Glutamatergic neuron (in vitro differentiated cells): Measurements from ENCODE around the gene PRMT3. TPM values are rescaled to one million over a fixed set of nuclear protein-coding genes. Genes with fewer than 3 reads are reported as not detected.

Experiments used
- DNase-seq: peaks from one replicate; pipeline ENCODE4 v3.0.0; 2022
- H3K27ac Mint-ChIP-seq: one replicate; pipeline ENCODE4 v1.8.0; 2020; ENCODE audit warnings: mild to moderate bottlenecking, mixed read lengths, inconsistent platforms; ENCODE audit not compliant: unreplicated experiment
- H3K27me3 Mint-ChIP-seq: one replicate; pipeline ENCODE4 v1.8.0; 2020; ENCODE audit warnings: mild to moderate bottlenecking, moderate library complexity, mixed read lengths, inconsistent platforms; ENCODE audit not compliant: unreplicated experiment
- H3K36me3 Mint-ChIP-seq: one replicate; pipeline ENCODE4 v1.8.0; 2020; ENCODE audit warnings: mild to moderate bottlenecking, mixed read lengths, inconsistent platforms; ENCODE audit not compliant: unreplicated experiment
- H3K4me1 Mint-ChIP-seq: one replicate; pipeline ENCODE4 v1.8.0; 2020; ENCODE audit warnings: mild to moderate bottlenecking, low read depth, mixed read lengths, inconsistent platforms; ENCODE audit not compliant: unreplicated experiment
- H3K4me3 Mint-ChIP-seq: one replicate; pipeline ENCODE4 v1.8.0; 2020; ENCODE audit warnings: mild to moderate bottlenecking, mixed read lengths, inconsistent platforms; ENCODE audit not compliant: unreplicated experiment
- H3K9me3 Mint-ChIP-seq: one replicate; pipeline ENCODE4 v1.8.0; 2020; ENCODE audit warnings: mild to moderate bottlenecking, moderate library complexity, mixed read lengths, inconsistent platforms; ENCODE audit not compliant: unreplicated experiment
- CTCF ChIP-seq: fragments of 200-600 bp; sonication (generic); IDR thresholded peaks from one replicate; pipeline ENCODE4 v1.5.0; 2021; ENCODE audit not compliant: partially characterized antibody, unreplicated experiment
- total RNA-seq: library from RNA; stranded (reverse); fragmentation: NEBNext Ultra II Directional; extraction: Animal tissue kit (Norgen Biotek cat#: 25700); gene quantifications from one replicate; pipeline ENCODE4 v1.2.1, GENCODE V29; 2021; ENCODE audit not compliant: unreplicated experiment

The PRMT3 gene
- total RNA-seq, 1 donor from 2014 or later = 11.2 TPM

- H3K36me3 Mint-ChIP-seq = no peaks in the 10 kb centered on the region
- no peak for TF ChIP-seq CTCF
Measured at GRCh38 chr11:20529757-20530156, 142.2 kb downstream of the PRMT3 start.

GRCh38 chr11:20530942-20531703, 143.6 kb downstream of the PRMT3 start:
- no peak overlapping the region for H3K27ac Mint-ChIP-seq
- no peak overlapping the region for H3K4me3 Mint-ChIP-seq
- H3K27me3 Mint-ChIP-seq = no peaks in the 10 kb centered on the region
- no peaks in the 10 kb centered on the region for H3K4me1 Mint-ChIP-seq
- no peaks in the 10 kb centered on the region for H3K36me3 Mint-ChIP-seq
- TF ChIP-seq CTCF = no peak
- DNase-seq = no peak
- H3K9me3 Mint-ChIP-seq = no peaks in the 10 kb centered on the region

More at GRCh38 chr11:20529757-20530156, 142.2 kb downstream of the PRMT3 start:
- H3K9me3 Mint-ChIP-seq = no peaks in the 10 kb centered on the region
- no peaks in the 10 kb centered on the region for H3K4me1 Mint-ChIP-seq
- no peak overlapping the region for H3K27ac Mint-ChIP-seq
- H3K4me3 Mint-ChIP-seq = no peak overlapping the region
- no peak for DNase-seq
- no peaks in the 10 kb centered on the region for H3K27me3 Mint-ChIP-seq

GRCh38 chr11:20535271-20535881, 147.9 kb downstream of the PRMT3 start:
- H3K27ac Mint-ChIP-seq = no peak overlapping the region
- H3K36me3 Mint-ChIP-seq = peaks cover 12% of the 10 kb centered on the region
- peaks cover 8% of the 10 kb centered on the region for H3K9me3 Mint-ChIP-seq
- H3K4me3 Mint-ChIP-seq = no peak overlapping the region
- no peaks in the 10 kb centered on the region for H3K27me3 Mint-ChIP-seq
- DNase-seq = no peak
- TF ChIP-seq CTCF = no peak
- no peaks in the 10 kb centered on the region for H3K4me1 Mint-ChIP-seq

GRCh38 chr11:20536365-20536764, 148.8 kb downstream of the PRMT3 start:
- H3K4me3 Mint-ChIP-seq = no peak overlapping the region
- peaks cover under 1% of the 10 kb centered on the region for H3K27me3 Mint-ChIP-seq
- peaks cover under 1% of the 10 kb centered on the region for H3K4me1 Mint-ChIP-seq
- DNase-seq = no peak
- H3K36me3 Mint-ChIP-seq = peaks cover 12% of the 10 kb centered on the region
- peaks cover 9% of the 10 kb centered on the region for H3K9me3 Mint-ChIP-seq
- TF ChIP-seq CTCF = no peak
- H3K27ac Mint-ChIP-seq = no peak overlapping the region

- TF ChIP-seq CTCF = no peak
- Mint-ChIP-seq H3K4me3 (no peak overlapping the region), H3K27ac (no peak overlapping the region), H3K27me3 (peaks cover 2% of the 10 kb centered on the region), H3K9me3 (peaks cover 11% of the 10 kb centered on the region), H3K36me3 (peaks cover 12% of the 10 kb centered on the region), H3K4me1 (peaks cover 2% of the 10 kb centered on the region)
- no peak for DNase-seq
Measured at GRCh38 chr11:20536784-20537183, 149.3 kb downstream of the PRMT3 start.
